Measurements from ENCODE around the gene WIPF3.
A peak's percentile ranks its signal among the peaks of the same experiment; 100 is the strongest.
"Not testable (repeated sequence)": the region's sequence is repeated elsewhere in the genome, so short reads cannot be mapped to it uniquely, and the experiment has no call there.

WIPF3 gene

GRCh38 chr7:29883462-29884398 lies 77.4 kb downstream of the WIPF3 start:
- peak; percentile 56 for DNase-seq

- DNase-seq: peak; percentile 71
Observed at GRCh38 chr7:29884399-29885272, 78.3 kb downstream of the WIPF3 start.

GRCh38 chr7:29885626-29886025 lies 79.3 kb downstream of the WIPF3 start:
- no peak for DNase-seq

GRCh38 chr7:29886827-29887226 lies 80.5 kb downstream of the WIPF3 start:
- no peak for DNase-seq

- DNase-seq: no peak
Observed at GRCh38 chr7:29888006-29888405, 81.7 kb downstream of the WIPF3 start.

GRCh38 chr7:29889288-29889687 lies 83.0 kb downstream of the WIPF3 start:
- no peak for DNase-seq

- no peak for DNase-seq
Observed at GRCh38 chr7:29890251-29890650, 83.9 kb downstream of the WIPF3 start.

GRCh38 chr7:29890786-29891185 lies 84.5 kb downstream of the WIPF3 start:
- DNase-seq: not testable (repeated sequence)

- DNase-seq: no peak
Observed at GRCh38 chr7:29891766-29892165, 85.5 kb downstream of the WIPF3 start.

GRCh38 chr7:29892231-29892630 lies 85.9 kb downstream of the WIPF3 start:
- DNase-seq: no peak

GRCh38 chr7:29893351-29893965 lies 87.2 kb downstream of the WIPF3 start:
- no peak for DNase-seq

GRCh38 chr7:29894256-29894655 lies 87.9 kb downstream of the WIPF3 start:
- no peak for DNase-seq

- no peak for DNase-seq
Observed at GRCh38 chr7:29895559-29895958, 89.3 kb downstream of the WIPF3 start.

- DNase-seq: no peak
Observed at GRCh38 chr7:29896685-29897411, 90.5 kb downstream of the WIPF3 start.

GRCh38 chr7:29898301-29898700 lies 92.0 kb downstream of the WIPF3 start:
- no peak for DNase-seq

- no peak for DNase-seq
Observed at GRCh38 chr7:29900745-29901144, 94.4 kb downstream of the WIPF3 start.

- no peak for DNase-seq
Observed at GRCh38 chr7:29906200-29907022, 100.1 kb downstream of the WIPF3 start.

- DNase-seq: no peak
Observed at GRCh38 chr7:29914180-29914579, 107.9 kb downstream of the WIPF3 start.

GRCh38 chr7:29915481-29916215 lies 109.3 kb downstream of the WIPF3 start:
- no peak for DNase-seq

- peak; percentile 38 for DNase-seq
Observed at GRCh38 chr7:29917641-29918040, 111.3 kb downstream of the WIPF3 start.

GRCh38 chr7:29918850-29919249 lies 112.5 kb downstream of the WIPF3 start:
- no peak for DNase-seq
